GM15510 (cell line): ENCODE results near the gene CEND1.

Experiments
- POLR2A ChIP-seq: IDR thresholded peaks from 3 replicates; pipeline ENCODE4 v1.6.1; 2011; ENCODE audit warnings: borderline replicate concordance; ENCODE audit not compliant: insufficient read length; ENCODE audit errors: extremely low read depth

CEND1 gene

DNA sequence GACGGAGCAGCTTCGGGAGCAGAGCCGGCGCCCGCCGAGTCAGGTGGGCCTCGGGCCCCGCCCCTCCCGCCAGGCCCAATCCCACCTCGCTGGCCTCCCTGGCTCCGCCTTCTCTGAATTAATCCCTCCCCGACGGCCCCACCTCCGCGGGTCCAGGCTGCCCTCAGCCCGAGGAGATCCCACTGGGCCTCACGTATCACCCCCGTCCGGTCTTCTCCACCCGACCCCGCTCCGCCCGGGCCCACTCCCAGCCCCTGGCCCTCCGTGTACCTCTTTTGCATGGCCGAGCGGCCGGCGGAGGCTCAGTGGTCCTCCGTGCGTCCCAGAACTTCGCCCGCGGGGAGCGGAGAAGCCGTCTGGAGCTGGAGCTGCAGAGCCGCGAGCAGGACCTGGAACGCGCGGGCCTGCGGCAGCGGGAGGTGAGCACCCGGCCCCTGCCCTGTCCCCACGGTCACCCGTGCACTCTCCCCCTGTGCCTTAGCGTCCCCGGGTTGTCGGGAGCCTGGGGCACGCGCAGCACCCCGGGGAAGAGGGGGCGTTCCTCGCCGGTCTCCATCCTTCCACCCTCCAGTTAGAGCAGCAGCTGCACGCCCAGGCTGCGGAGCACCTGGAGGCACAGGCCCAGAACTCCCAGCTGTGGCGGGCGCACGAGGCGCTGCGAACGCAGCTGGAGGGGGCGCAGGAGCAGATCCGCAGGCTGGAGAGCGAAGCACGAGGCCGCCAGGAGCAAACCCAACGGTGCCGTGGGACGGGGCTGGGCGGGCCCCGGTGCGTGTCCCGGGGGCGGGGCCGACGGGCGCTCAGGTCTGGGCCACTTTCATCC is 40.6 kb upstream of the CEND1 start:
- no peak for TF ChIP-seq POLR2A

DNA sequence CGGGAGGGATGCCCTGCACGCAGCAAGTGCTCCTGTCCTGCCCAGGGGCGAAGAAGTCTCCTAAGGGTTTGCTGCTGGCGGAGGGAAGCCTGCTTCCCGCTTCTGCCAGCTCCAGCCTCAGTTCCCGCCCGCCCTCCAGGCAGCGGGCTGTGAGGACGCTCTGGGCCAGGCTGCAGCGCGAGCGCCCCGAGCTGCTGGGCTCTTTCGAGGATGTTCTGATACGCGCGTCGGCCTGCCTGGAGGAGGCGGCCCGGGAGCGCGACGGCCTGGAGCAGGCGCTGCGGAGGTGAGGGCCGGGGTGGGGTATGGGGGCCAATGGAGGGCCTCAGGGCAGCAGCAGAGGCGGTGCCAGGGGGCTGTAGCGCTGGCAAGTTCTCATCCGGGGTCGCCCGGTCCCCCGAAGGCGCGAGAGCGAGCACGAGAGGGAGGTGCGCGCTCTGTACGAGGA is 40.0 kb upstream of the CEND1 start:
- TF ChIP-seq POLR2A = peak; percentile 7

DNA sequence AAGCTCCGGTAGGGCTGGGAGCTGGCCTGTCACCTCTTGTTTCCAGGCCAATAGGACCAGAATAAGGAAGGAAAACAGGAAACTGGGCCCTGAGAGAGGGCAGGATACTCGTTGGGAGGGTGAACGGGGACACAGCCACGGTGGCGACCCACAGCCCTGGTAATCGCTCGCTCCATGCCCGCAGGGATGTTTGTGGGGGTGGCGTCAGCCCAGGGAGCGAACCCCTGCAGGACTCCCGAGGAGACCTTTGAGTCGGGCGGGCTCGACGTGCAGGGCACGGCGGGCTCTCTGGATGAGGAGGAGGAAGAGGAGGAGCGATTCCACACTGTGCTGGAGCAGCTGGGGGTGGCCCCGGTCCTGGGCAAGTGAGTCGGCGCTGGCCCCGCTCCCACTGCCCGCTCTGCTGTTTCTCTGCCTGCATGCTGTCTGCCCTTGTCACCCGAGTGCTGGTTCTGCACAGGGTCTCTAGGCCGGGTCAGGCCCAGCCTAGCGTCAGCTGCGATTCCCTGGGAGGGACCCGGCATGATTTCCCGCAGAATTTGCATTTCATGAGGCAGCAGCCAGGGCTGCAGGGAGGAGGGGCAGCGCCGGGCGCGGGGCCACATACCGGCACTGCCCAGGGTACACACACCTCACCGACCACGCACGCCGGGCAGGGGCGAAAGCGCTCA is 39.4 kb upstream of the CEND1 start:
- TF ChIP-seq POLR2A = no peak

DNA sequence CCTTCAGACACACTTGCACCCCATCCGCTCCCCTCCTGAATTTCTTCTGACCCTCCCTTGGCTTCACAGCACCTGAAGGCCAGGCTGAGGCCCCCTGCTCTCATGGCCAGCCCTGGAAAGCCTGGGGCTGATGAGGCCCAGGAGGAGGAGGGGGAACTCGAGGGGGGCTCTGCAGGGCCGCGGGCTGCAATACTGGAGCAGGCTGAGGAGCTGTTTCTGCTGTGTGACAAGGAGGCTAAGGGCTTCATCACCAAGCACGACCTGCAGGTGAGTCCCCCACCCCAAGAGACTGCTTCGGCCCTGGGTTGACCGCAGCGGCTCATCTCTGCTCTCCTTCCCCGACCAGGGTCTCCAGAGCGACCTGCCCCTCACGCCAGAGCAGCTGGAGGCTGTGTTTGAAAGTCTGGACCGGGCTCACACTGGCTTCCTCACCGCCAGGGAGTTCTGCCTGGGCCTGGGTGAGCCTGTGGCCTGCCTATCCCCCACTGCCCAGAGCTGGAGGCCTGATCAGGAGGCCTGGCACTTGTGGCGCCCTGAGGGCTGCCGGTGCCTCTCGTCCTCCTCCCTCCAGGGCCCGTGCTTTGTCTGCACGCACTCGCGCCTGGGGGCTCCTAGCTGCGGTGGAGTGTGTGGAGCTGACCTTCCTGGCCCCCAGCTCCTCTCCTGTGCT is 38.8 kb upstream of the CEND1 start:
- TF ChIP-seq POLR2A = no peak

DNA sequence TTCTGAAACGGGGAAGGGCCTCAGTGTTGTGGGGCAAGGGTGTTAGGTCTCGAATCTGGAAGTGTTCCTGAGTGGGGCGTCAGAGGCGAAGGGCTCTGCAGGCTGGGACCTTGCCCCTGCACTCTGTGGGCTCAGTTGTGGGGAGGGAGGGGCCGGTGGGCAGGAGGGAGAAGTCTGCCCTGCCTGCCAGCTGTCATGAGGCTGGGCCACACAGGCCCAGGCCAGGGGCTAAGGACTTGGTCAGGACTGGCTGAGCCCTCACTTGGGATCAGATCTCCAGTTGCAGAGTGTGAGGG is 38.0 kb upstream of the CEND1 start, which contains the start of gene CRACR2B:
Gene CRACR2B (plus strand): TSS at position 23 of the 296 bp plus-strand sequence. CDS start 689 bp downstream, outside the sequence.
- no peak for TF ChIP-seq POLR2A

DNA sequence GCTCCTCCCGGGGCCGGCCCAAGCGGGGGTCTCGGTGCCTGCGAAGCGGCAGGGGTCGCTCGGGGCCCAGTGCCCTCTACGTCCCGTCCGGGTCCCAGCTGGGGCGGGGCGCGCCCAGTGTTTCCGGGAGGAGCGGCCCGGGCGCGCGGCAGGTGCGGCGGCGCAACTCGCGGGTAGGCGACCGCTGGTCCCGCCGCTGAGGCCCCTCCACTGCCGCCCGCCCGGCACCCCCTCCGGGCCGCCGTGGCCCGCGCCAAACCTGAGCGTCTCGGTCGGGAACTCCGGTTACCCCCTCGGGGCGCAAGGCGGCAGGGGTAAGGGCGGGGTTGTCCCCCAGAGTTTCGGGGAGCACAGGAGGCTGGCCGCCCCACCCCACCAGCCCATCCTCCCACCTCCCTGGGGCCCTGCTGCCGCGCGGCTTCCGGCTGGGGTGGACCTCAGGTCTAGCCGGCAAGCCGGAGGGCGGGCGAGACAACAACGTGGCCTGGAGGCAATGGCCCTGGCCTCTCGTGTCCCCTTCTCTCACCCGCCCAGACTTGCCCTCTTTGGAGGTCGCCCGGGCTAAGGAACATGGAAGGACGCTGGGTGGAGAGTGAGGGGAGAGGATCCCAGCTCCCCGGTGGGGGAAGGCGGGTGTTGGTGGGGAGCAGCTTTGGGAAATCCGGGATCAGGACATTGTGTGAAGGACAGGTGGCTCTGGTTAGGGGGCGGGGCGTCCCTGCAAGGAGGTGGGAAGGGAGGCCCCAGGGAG is 37.4 kb upstream of the CEND1 start:
- peak; percentile 49 for TF ChIP-seq POLR2A

DNA sequence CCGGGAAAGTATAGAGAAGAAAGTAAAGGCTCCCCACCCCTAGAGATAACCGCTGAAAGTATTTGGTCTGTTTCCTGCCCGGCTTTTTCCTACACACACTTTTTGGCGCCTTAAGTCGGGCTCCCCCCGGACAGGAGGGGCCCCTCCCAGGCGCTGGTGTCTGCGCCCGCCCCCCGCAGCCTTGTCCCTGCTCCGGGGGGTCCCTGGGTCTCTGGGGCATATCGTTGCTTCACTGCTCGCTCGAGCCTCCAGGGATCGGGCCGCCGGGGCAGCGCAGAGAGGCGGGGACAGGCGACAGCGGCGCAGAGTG is 36.9 kb upstream of the CEND1 start:
- no peak for TF ChIP-seq POLR2A

DNA sequence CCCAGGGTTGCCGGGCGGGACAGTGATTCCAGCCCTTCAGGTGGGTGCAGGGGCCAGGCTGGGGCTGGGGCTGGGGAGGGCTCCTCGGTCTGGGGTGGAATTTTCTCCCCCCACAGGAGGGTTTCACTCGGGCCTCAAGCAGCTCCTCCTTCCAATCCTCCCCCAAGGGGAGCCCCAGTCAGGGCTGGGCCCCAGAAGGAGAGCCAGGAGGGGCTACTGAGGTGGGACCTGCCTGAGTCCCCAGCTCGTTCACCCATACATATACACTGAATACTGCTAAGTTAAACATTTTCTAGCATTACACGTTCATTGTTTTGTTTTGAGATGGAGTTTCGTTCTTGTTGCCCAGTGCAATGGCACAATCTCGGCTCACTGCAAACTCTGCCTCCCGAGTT is 36.3 kb upstream of the CEND1 start:
- TF ChIP-seq POLR2A = no peak

DNA sequence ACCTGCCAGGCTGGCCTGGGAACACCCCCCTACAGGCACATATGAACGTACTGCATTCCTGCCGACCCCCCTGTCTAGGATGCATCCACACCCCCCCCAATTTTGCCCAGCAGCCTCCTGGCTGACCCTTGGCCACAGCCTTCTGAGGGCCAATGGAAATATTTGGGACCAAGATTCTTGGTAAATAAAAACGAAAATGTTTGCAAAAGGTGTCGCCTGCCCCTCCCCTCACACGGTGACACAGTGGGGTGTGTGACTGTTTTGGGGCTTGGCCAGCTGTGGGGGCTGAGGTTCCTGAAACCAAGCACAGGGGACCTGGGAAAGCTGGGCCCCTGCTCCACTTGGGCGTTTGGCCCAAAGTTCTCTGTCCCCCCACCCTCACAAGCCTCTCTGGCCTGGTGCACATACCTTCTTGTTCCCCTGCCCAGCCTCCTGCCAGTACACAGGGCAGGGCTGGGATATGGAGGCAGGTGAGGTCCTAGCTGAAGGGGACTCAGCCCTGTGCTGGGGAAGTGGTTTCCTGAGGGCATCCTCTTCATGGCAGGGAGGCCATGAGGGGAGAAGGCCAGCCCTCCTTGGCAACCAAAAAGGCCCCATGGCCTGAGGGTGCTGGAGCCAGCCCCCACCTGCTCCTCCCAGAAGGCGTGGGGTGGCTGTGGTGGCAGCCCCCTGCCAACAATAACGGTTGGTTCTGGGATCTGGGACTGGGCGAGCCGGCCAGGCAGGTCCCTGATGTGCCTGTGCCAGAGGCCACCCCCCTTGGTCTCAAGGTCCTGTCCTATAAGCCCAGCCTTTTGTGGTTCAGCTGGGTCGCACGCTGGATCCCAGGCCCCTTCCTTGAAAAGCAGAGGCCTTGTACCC is 35.7 kb upstream of the CEND1 start:
- no peak for TF ChIP-seq POLR2A

DNA sequence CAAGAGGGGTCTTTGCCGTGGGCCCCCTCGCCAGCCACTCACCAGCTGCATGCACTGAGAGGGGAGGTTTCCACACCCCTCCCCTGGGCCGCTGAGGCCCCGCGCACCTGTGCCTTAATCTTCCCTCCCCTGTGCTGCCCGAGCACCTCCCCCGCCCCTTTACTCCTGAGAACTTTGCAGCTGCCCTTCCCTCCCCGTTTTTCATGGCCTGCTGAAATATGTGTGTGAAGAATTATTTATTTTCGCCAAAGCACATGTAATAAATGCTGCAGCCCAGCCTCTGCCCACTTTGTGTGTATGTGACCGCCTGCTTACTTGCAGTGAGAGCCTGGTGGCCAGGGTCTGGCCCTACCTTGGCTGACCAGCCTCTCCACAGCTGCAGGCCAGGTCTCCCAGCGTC is 35.1 kb upstream of the CEND1 start:
- TF ChIP-seq POLR2A = no peak

DNA sequence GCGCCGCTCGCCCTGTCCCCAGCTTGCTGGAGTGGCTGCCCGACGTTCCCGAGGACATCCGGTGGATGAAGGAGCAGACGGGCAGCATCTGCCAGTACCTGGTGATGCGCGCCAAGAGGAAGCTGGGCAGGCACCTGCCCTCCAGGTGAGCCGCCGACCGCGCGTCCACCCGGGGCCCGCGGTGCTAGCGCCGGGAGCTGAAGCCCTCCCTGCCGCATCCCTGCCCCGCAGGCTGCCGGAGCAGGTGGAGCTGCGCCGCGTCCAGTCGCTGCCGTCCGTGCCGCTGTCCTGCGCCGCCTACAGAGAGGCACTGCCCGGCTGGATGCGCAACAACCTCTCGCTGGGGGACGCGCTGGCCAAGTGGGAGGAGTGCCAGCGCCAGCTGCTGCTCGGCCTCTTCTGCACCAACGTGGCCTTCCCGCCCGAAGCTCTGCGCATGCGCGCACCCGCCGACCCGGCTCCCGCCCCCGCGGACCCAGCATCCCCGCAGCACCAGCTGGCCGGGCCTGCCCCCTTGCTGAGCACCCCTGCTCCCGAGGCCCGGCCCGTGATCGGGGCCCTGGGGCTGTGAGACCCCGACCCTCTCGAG is 34.5 kb upstream of the CEND1 start:
- no peak for TF ChIP-seq POLR2A

DNA sequence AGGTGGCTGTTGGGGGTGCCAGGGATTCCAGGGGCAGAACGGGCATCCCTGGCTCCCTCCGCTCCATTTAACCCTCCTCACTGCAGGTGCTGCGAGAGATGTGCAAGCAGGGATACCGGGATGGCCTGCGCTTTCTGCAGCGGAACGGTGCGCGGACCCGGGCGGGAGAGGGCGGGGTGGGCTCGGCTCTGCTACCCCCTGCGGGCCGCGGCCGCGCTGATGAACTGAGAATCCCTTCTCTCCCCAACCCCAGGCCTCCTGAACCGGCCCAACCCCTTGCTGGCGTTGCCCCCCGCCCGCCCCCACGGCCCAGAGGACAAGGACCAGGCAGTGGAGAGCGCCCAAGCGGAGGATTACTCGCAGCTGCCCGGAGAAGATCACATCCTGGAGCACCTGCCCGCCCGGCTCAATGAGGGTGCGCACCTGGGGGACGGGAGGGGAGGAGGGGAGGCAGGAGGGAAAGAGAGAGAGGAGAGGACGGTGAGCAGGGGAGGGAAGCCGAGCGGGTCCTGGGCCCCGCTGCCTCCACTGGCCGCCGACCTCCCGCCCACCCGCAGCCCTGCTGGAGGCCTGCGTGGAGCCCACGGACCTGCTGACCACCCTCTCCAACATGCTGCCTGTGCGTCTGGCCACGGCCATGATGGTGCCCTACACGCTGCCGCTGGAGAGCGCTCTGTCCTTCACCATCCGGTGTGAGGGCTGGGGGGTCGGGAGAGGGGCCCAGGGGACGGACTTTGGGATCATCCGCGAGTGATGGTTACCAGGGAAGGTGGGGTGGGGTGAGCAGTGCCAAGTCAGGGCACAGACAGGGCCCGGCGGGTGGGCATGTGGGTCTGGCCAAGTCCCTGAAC is 33.8 kb upstream of the CEND1 start:
- no peak for TF ChIP-seq POLR2A
